Measurements from ENCODE around the gene ARHGAP18.

Gene ARHGAP18

GRCh38 chr6:129719692-129720091, 9.7 kb upstream of the ARHGAP18 start:
- DNase-seq (ENCODE audit: low read depth in 2 of 2) = no peak

GRCh38 chr6:129717277-129717676, 7.3 kb upstream of the ARHGAP18 start:
- no peak for DNase-seq (ENCODE audit: low read depth in 2 of 2)

DNA sequence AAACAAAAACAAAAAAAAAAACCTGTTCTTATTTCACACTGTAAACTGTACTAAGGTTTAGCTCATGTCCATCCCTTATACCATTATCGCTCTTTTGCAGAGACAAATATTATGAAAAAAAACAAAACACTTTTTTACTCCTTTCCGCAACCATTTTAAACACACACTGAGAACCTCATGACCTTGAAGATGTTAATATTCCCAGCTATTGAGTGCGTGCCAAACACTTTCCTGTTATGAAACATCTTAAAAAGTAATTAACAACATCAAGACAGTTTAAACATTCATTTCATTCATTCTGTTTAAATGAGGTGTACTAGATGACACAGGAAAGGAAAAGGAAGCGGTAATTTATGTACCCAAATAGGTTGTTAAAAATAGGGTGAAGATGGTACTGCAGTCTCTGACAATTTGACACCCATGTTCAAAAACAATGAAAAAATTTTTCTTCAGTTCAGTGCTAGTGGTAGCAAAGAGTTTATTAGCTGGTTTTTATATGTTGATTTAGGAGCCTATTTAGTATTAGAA, 3.9 kb upstream of the ARHGAP18 start:
- DNase-seq (ENCODE audit: low read depth in 2 of 2) = no peak

DNA sequence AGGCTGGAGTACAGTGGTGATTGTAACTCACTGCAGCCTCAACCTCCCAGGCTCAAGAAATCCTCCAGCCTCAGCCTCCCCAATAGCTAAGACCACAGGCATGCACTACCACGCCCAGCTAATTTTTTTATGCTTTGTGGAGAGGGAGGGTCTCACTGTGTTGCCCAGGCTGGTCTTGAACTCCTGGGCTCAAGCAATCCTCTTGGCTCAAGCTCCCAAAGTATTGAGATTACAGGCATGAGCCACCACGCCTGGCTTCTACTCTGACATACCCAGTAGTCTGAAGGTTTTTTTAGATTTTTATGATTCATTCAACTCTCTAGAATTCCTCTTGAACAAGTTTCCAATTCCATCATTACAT, 1.3 kb upstream of the ARHGAP18 start:
- DNase-seq (ENCODE audit: low read depth in 2 of 2) = no peak

DNA sequence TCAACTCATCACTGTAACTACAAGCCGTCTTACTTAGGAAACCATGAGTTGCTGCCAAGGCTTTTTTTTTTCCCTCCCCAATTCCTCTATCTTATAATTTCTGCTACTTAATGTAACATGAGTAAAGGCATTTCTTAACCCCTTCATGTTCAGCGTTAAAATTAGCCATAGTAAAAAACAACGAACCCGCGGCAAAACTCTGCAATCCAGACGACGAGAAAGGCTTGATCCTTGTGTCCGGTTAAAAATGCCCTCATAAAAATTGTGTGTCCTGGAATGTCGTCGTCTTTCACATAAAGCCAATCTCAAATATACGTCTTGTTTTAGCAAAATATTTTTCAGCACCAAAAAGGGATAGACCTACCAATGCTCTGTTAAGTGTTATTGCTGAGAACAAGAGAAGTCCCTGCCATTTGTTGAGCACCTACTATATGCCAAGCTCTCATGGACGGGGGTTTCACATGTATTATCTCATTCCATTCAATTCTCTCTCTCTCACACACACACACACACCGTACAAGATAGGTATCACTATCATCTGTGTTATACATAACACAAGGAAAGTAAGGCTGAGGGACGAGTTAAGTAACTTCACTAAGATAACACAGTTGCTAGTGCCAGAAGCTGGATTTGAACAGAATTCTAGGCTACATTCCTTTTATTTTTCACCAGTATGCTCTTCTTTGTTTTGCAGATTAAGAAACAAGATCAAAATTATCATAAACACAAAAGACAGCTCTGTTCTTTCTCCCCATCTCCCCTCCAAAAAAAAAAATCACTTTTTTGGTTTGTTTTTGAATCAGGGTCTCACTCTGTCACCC, 683 bp upstream of the ARHGAP18 start:
- no peak for DNase-seq (ENCODE audit: low read depth in 2 of 2)

GRCh38 chr6:129709196-129709768, 695 bp downstream of the ARHGAP18 start:
- DNase-seq (ENCODE audit: low read depth in 2 of 2) = no peak

- no peak for DNase-seq (ENCODE audit: low read depth in 2 of 2)
Measured at GRCh38 chr6:129708496-129709195, 1.3 kb downstream of the ARHGAP18 start.

DNA sequence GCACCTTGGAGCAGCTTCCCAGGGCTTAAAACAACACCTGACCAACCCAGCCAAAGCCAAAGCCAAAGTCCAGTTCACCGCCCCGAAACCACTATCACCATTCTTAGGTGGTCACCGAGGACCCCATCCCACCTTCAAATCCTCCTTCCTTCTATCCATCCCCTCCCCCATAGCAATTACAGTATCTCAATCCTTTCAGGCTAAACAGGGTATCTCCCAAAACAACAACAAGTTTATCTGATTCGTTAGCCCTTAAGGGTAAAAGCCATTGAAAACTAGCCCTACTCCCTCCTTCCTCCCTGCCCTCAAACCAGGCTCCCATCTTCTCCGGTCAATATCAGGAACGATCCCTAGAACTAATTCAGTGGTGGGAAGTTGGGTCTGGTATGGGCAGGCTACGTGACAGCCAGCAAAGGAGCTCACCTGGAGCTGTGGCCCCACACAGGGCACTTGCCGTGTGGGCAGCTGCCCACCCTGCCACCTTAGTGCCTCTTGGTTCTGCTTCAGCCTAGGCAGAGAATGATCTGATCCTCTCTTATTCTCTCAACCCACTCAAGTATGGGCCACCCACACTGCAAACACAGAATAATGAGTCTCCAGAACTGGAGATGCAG, 2.0 kb downstream of the ARHGAP18 start:
- no peak for DNase-seq (ENCODE audit: low read depth in 2 of 2)

DNA sequence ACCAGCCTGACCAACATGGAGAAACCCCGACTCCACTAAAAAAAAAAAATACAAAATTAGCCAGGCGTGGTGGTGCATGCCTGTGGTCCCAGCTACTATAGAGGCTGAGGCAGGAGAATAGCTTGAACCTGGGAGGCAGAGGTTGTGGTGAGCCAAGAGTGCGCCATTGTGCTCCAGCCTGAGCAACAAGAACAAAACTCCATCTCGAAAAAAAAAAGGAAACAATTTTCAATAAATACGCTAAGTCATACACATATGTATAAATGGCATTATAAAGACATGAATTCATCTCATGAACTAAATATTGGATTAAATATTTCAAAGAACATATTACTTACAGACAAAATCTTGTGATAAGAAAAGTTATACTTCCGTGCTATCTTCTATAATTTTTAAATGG, 2.9 kb downstream of the ARHGAP18 start:
- DNase-seq (ENCODE audit: low read depth in 2 of 2) = no peak

DNA sequence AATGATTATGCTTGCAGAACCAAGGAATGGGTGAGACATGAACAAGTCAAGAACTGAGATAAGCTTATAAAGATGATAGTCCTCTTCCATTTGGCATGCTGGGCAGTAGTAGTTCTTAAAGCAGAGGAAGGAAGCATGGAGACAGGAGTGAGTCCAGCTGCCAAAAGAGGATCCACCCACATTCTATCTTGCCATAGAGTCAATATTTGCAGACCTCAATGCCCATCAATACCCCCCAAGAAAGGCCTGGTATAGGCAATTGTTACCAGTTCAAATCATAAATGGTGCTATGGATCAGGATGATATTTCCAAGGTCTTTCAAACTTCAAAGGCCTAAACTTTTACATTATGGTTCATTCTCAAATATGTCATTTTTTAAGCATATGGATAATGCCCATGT, 4.8 kb downstream of the ARHGAP18 start:
- DNase-seq (ENCODE audit: low read depth in 2 of 2) = no peak

DNA sequence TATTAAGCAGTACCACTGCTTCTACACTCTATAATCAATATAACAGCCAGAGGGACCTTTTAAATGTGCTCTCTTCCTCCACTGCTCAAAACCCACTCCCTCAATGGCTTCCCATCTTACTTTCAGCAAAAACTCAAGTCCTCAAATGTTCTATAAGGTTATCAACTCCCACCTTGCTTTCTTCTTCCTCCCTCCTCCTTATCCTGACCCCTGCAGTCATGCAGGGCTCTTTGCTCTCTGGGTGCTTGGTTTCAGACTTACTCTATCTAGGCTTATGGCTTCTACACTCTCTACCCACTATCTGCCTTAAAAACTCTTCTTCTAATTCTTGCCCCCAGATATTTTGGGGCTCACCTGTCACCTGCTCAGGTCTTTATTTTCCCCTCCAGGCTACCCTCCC, 5.3 kb downstream of the ARHGAP18 start:
- DNase-seq (ENCODE audit: low read depth in 2 of 2) = no peak

DNA sequence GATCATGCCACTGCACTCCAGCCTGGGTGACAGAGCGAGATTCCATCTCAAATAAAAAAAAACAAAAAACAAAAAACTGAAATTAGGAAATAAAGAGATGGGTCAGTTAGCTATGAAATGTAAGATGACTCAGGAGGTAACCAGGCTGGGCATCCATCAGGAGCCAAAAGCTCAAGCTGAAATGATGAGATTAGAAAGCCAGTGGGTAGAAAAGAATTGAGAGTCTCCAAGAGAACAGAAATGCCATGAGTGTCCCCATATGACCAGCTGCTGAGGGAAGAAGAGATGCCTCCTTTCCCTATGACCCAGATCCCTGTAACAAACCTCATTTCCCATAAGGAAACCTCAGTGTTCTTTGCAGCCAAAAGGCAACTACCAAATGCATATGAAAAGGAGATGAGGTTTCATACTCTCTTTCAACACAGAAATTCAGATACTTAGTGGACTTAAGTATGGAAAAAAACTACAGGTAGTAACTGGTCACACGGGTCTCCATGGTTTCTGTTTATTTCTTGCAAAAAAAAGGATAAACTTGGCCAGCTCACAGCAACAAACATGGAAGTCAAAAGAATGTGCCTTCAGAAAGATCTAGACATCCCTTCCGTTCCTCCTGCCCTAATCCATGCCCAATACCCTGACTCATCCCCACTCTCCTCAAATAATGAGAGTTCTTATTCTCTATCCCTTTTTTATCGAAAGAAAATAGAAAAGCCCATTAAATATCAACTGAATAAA, 8.1 kb downstream of the ARHGAP18 start:
- DNase-seq (ENCODE audit: low read depth in 2 of 2) = no peak

- no peak for DNase-seq (ENCODE audit: low read depth in 2 of 2)
Measured at GRCh38 chr6:129700666-129701065, 9.3 kb downstream of the ARHGAP18 start.

DNA sequence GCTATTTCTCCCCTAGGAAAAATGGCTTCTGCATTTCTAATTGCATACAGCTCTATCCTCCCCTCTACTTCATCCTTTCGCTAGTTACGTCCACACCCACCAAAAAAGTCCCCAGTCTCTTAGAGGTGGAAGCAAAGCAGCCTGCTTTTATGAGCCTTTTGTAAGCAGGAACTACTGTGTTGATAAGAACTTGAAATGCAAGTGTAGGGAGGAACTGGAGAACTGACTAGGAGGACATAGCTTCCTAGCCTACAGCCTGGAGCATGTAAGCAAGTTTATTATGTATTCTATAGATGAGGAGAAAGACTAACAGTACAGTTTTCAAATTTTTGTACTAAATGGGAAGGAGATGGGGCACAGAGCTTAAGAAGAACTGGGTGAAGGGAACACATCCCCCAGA, 10.3 kb downstream of the ARHGAP18 start:
- no peak for DNase-seq (ENCODE audit: low read depth in 2 of 2)

DNA sequence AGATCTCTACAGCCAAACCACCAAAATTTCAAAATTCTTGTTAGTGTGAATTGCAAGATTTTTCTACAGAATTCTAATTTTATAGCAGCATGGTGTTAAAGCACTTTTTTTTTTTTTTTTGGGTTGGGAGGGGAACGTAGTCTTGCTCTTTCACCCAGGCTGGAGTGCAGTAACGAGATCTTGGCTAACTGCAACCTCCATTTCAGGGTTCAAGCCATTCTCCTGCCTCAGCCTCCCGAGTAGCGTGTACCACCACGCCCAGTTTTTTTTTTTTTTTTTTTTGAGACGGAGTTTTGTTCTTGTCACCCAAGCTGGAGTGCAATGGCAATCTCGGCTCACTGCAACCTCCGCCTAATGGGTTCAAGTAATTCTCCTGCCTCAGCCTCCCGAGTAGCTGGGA, 11.5 kb downstream of the ARHGAP18 start:
- DNase-seq (ENCODE audit: low read depth in 2 of 2) = no peak

- DNase-seq (ENCODE audit: low read depth in 2 of 2) = no peak
Measured at GRCh38 chr6:129697788-129698187, 12.2 kb downstream of the ARHGAP18 start.

- DNase-seq (ENCODE audit: low read depth in 2 of 2) = no peak
Measured at GRCh38 chr6:129696843-129697242, 13.1 kb downstream of the ARHGAP18 start.

- no peak for DNase-seq (ENCODE audit: low read depth in 2 of 2)
Measured at GRCh38 chr6:129696028-129696418, 14.0 kb downstream of the ARHGAP18 start.

DNA sequence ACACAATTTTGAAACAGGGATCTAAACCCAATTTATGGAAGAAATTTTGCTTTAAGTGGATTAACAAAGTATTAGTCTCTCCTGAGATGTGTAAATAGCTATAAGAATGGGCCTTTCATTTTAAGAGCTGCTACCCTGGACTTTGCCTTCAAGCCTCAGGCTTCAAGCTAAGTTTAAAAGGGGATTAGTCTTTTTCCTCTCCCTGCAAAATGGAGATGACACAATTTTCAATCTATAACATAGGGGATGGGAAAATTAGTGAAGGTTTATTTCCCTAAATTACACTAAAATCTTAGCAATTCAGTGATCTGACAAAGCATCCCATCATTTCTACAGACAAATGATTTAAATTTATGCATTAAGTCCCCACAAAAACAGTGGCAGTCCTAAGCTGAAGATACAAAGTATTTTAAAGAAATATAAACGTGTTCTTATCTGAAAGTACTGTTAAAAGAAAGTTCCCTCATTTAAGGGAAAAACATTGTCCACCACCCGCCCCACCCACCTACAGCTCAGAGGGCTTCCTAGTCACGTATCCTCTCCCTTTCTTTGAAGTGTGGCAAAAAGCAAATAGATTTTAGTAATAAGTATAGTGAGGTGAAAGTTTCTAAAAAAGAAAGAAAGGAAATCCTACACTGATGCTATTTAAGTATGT, 14.5 kb downstream of the ARHGAP18 start:
- DNase-seq (ENCODE audit: low read depth in 2 of 2) = no peak

GRCh38 chr6:129694036-129694435, 15.9 kb downstream of the ARHGAP18 start:
- no peak for DNase-seq (ENCODE audit: low read depth in 2 of 2)

DNA sequence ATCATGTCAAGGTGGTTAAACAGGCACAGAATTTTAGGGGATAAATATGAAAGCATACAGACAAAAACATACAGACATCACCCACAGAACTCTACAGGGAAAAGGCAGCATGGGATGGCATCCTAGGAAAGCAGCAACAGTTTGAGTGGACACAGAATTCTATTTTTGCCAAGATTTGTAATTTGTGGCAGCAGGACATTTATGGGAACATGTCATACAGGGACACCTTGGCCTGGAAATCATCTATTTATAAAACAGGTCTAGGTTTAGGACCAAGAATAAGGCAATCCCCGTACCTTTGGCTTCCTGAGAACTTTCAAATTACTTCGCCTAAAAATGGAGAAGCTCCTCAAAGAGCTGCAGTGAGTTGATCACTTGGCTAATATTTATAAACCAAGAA, 17.5 kb downstream of the ARHGAP18 start:
- no peak for DNase-seq (ENCODE audit: low read depth in 2 of 2)

All from stimulated activated CD4-positive, alpha-beta T cell treated with anti-CD3 and anti-CD28 coated beads, Interleukin-4, amount 100 ng/mL, for 48 hours (primary cell).